HPDE6-E6E7 (cell line): Measurements from ENCODE around the gene LPCAT3.

ENCODE experiments used
- DNase-seq: peaks from one replicate; pipeline ENCODE4 v3.0.0; 2011; ENCODE audit warnings: missing footprints; ENCODE audit errors: extremely low spot score

LPCAT3 gene

GRCh38 chr12:6998715-6999451 lies 19.4 kb downstream of the LPCAT3 start:
- DNase-seq, result peak; percentile 39

DNA sequence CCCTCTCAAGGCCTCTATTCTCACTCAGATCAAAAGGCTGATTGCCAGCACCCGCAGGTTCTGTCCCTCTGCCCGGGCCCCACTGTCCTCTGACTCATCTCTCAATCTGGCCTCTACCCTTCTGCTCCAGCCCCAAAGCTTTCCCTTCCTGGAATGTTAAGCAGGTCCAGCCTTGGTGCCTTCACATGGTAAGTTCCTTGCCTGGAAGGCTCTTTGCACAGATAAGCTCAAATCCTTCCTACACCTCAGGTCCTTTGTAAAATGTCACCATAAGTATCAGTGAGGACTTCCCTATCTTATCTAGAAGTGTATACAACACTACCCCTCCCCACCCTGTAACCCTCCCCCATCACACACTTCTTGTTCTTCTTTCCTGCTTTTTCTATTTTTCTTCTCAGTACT lies 22.2 kb downstream of the LPCAT3 start:
- DNase-seq, result no peak

DNA sequence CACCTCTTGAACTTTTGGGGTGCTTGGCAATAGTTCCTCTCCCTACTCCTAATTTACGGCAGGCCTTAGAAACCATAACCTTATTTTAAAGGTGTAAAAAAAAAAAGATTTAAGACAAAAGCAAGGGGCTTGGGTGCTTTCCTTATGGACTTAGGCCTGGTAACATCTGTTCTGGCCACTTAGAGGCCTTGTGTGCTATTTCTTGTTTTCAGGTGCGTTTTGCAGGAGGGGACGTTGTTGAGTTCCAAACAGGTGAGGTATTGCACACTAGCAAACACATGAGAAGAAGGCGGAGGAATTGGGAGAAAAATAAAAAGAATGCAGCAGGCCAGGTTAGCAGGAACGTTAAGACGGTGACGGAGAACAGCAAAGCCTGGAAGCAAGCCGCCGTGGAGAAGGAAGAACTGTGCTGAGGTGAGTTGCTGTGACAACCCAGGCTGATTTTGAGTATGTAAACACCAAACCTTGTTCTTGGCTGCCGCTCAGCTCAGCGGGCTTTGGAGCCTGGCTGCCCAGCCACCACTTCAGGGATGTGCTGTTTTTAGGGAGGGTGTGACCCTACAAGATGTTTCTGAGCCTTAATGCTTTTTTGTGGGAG lies 30.2 kb downstream of the LPCAT3 start:
- no peak for DNase-seq

GRCh38 chr12:6982532-6982931 lies 35.7 kb downstream of the LPCAT3 start:
- no peak for DNase-seq

- DNase-seq, result no peak
These were observed 36.9 kb downstream of the LPCAT3 start for GRCh38 chr12:6981152-6982052.

DNA sequence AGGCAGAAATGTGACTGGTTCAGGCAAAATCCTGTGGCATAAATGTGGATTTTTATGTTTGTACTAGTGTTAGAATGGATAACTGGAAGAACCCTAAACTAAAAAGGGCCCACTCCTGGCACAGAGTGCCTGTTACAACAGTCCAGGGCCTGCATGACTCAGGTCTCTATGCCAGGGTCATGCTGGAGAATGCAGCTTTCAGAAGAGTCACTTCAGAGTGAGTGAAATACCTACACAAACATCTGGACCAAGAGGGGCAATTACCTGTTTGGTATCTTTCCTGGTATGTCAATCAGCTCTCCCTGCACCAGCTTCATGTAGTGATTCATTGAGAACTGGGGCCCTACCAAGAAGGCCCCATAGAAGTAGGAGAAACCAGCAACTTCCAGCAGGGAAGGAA lies 37.5 kb downstream of the LPCAT3 start:
- no peak for DNase-seq

DNA sequence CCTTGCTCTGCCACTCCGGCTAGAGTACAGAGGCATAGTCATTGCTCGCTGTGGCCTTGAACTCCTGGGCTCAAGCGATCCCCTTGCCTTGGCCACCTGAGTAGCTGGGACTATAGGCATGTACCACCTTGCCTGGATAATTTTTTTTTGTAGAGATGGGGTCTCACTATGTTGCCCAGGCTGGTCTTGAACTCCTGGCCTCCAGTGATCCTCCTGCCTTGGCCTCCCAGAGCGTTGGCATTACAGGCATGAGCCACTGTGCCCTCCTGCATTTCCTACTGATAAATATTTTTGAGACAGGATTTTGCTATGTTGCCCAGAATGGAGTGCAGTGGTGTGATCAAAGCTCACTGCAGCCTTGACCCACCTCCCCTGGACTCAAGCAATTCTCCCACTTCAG lies 38.2 kb downstream of the LPCAT3 start:
- DNase-seq, result no peak

- no peak for DNase-seq
These were observed 38.8 kb downstream of the LPCAT3 start for GRCh38 chr12:6979453-6979852.

DNA sequence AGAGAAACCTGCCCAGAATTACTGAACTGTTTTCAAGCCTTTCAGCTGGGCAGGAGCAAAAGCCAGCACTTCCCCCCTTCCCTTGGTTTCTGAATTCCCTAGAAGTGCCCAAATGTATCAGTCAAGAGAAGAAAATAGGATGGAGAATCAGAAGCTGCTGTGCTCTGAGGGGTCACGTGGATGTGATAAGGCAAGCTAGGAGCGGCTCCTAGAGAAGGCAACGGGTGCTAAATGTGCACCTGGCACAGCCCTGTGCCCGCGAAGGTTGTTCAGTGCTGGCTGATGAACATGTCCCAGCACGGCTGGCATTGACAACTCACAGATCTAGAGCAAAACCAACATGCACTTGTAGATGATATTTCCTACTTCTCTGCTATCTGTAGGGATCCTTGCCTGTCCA lies 39.3 kb downstream of the LPCAT3 start:
- no peak for DNase-seq

GRCh38 chr12:6978611-6979011 lies 39.7 kb downstream of the LPCAT3 start:
- DNase-seq, result no peak

GRCh38 chr12:6978188-6978587 lies 40.1 kb downstream of the LPCAT3 start:
- no peak for DNase-seq

- DNase-seq, result no peak
These were observed 40.6 kb downstream of the LPCAT3 start for GRCh38 chr12:6977653-6978052.

GRCh38 chr12:6975297-6976032 lies 42.8 kb downstream of the LPCAT3 start:
- no peak for DNase-seq

GRCh38 chr12:6974180-6974579 lies 44.1 kb downstream of the LPCAT3 start:
- no peak for DNase-seq

DNA sequence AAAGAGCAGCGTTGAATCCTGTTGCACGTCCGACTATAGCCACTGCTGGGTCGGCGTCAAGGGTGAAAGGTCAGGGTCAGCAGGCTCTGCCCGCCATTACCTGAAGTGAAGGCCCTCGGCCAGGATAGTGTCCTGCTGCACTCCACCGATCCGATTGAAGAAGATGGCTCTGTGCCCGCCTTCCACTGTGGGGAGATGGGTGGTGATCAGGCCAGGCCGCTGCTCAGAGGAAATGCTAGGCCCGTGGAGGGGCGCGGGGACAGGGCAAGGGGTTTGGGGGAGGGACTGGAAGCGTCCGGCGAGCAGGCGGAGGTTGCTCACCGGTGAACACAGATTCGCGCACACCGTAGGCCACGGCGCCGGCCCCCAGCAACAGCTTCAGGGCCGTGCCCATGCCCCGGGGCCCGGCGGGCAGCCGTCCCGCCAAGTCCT lies 48.2 kb downstream of the LPCAT3 start:
- DNase-seq, result no peak

- DNase-seq, result no peak
These were observed 49.9 kb downstream of the LPCAT3 start for GRCh38 chr12:6968426-6968825.

GRCh38 chr12:6967651-6968100 lies 50.6 kb downstream of the LPCAT3 start:
- DNase-seq, result no peak

DNA sequence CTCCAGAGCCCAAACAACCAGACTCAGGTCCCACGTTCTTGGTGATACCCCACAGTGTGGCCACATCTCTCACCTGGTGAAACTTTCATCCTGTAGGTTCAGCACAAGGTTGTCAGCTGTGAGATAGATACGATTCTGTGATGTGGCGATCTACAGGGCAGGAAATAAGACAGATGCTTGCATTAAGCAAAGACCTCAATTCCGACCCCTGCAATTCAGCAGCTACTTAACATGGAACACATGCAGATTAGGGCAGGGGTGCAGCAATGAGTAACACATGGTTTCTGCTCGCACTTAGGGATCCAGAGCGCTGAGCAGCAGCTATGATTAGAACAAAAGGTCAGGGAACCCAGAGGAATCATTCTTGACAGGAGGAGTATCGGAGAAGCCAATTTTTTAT lies 51.9 kb downstream of the LPCAT3 start:
- no peak for DNase-seq

- DNase-seq, result no peak
These were observed 52.6 kb downstream of the LPCAT3 start for GRCh38 chr12:6965714-6966113.

DNA sequence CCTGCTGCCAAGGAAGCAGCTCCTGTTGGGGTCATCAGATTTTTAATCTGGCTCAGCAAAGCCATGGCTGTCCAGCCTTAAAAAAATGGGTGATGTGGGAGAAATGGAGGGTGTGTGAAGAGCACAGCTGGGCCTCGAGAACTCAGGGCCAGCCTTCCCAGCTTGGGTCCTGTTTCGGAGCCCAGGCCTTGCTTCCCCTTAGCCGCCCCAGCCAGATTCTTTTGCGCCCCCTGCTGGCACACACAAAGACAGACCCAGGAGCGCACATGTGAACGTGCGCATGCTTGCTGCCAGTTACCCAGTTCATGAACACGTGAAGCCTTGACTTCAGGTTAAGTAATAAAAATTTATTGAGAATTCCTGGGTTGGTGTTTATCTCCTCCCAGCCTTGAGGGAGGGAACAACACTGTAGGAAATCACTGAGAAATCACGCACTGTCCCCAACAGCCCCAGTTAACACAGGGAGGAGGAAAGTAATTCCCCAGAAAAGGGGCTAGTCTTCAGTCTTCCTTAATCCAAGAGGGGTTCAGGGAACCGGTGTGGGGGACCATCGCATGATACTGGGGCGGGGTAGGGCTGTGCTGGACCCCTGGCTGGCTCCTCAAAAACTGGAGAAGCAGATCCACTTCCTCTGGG lies 53.1 kb downstream of the LPCAT3 start:
- DNase-seq, result peak; percentile 72

DNA sequence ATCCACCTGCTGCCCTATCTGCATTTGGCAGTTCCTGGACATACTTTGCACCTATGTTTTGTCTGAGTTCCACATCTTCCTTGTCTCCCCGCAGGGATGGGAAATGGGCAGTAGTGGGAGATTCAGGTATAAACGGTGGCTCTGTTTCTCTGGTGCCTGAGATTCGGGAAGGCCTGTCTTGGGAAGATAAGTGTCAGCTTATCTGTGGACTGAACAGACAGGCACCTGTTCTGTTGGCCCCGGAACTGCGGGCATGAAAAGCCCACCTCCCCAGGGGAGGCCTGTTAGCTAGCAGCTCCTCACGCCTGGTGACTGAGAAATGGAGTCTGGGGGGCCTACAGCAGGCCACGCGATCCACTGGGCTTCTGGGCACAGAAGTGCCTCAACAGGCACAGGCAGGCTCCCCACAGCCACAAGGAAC lies 53.7 kb downstream of the LPCAT3 start:
- DNase-seq, result no peak
